Activated gamma-delta T cell (primary cell): ENCODE data around the gene VPS26A.

ENCODE experiments used
- DNase-seq: peaks from one replicate; lab custom pipeline; 2025; lab: John Stamatoyannopoulos, UW

The VPS26A gene

DNA sequence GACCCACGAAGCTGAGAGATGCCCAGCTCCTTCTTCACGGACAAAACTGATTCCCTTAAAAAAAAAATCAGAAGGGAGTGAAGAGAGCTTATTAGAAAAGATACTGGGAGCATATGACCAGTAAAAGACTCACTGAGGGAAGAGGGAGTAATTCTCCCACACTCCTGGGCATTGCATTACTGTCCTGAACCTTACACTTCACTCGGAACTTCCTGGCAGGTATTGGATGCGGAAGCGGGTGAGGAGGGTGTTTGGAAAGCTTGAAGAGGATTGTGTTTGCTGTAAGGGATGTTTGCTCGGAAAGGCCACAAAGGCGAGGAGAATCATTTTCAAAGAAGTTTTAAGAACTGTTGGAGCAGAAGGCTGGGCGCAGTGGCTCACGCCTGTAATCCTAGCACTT, 96.5 kb downstream of the VPS26A start:
- DNase-seq: no peak
